ENCODE results near the gene DRG2. TPM values are rescaled to one million over a fixed set of nuclear protein-coding genes. Genes with fewer than 3 reads are reported as not detected.
A peak's percentile ranks its signal among the peaks of the same experiment; 100 is the strongest.

The DRG2 gene
- total and polyA plus RNA-seq, 4 donors = 28.6 to 41.3 (median 35.6) TPM

GRCh38 chr17:18139949-18140348 lies 52.2 kb downstream of the DRG2 start:
- Histone ChIP-seq H3K9ac (ENCODE audit: insufficient read depth in 1 of 2, low read length in 2 of 2) (no peak overlapping the region), H3K4me1 (ENCODE audit: control insufficient read depth in 5 of 5, insufficient read depth in 5 of 5, low read length in 5 of 5) (peaks cover 0 to 6% (median 0%) of the 10 kb centered on the region in 5 donors), H3K27ac (ENCODE audit: low read depth in 1 of 2, low read length in 1 of 2) (no peak overlapping the region), H3K27me3 (ENCODE audit: control insufficient read depth in 3 of 3, insufficient read depth in 3 of 3, low read length in 2 of 3) (peaks cover 0 to 3% (median 0%) of the 10 kb centered on the region in 3 donors), H3K9me3 (ENCODE audit: control insufficient read depth in 4 of 4, insufficient read depth in 3 of 4, low read length in 3 of 4) (no peaks in the 10 kb centered on the region), H3K36me3 (ENCODE audit: control insufficient read depth in 4 of 4, insufficient read depth in 4 of 4, low read length in 4 of 4) (no peaks in the 10 kb centered on the region), H3K4me3 (no peak overlapping the region)
- 70 to 75% methylated on average over 3 of the region's 3 CpGs for WGBS, 2 donors
- TF ChIP-seq, protein P1, sequence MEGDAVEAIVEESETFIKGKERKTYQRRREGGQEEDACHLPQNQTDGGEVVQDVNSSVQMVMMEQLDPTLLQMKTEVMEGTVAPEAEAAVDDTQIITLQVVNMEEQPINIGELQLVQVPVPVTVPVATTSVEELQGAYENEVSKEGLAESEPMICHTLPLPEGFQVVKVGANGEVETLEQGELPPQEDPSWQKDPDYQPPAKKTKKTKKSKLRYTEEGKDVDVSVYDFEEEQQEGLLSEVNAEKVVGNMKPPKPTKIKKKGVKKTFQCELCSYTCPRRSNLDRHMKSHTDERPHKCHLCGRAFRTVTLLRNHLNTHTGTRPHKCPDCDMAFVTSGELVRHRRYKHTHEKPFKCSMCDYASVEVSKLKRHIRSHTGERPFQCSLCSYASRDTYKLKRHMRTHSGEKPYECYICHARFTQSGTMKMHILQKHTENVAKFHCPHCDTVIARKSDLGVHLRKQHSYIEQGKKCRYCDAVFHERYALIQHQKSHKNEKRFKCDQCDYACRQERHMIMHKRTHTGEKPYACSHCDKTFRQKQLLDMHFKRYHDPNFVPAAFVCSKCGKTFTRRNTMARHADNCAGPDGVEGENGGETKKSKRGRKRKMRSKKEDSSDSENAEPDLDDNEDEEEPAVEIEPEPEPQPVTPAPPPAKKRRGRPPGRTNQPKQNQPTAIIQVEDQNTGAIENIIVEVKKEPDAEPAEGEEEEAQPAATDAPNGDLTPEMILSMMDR (IDR thresholded peaks at IDR 0.05; ENCODE audit: control extremely low read depth, extremely low read depth) = no peak
- DNase-seq (no peak), ATAC-seq (ENCODE audit: insufficient read depth, low FRiP score) (no peak)

DNA sequence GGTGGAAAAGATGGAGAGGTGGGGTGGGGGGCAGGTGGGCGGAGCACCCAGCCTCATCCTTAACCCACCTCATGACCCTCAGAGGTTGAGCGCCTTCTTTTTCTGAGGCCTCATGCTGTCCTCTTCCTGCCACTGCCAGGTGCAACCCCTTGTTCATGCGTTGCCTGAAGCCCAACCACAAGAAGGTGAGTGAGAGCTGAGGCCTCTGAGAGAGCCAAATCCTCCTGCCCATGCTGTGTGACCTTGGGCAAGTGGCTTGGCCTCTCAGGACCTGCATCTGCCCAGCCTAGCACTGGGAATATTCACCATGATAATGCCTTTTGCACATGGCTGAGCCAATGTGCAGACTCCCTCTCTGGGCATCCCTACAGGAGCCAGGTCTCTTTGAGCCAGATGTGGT lies 52.9 kb downstream of the DRG2 start:
- ATAC-seq (ENCODE audit: insufficient read depth, low FRiP score) (no peak), DNase-seq (no peak)
- TF ChIP-seq, protein P1 (IDR thresholded peaks at IDR 0.05; ENCODE audit: control extremely low read depth, extremely low read depth) = no peak
- Histone ChIP-seq H3K27me3 (ENCODE audit: control insufficient read depth in 3 of 3, insufficient read depth in 3 of 3, low read length in 2 of 3) (peaks cover 0 to 3% (median 0%) of the 10 kb centered on the region in 3 donors), H3K27ac (ENCODE audit: low read depth in 1 of 2, low read length in 1 of 2) (no peak overlapping the region), H3K4me3 (no peak overlapping the region), H3K4me1 (ENCODE audit: control insufficient read depth in 5 of 5, insufficient read depth in 5 of 5, low read length in 5 of 5) (peaks cover 0 to 6% (median 0%) of the 10 kb centered on the region in 5 donors), H3K9ac (ENCODE audit: insufficient read depth in 1 of 2, low read length in 2 of 2) (no peak overlapping the region), H3K36me3 (ENCODE audit: control insufficient read depth in 4 of 4, insufficient read depth in 4 of 4, low read length in 4 of 4) (no peaks in the 10 kb centered on the region), H3K9me3 (ENCODE audit: control insufficient read depth in 4 of 4, insufficient read depth in 3 of 4, low read length in 3 of 4) (no peaks in the 10 kb centered on the region)
- WGBS, 2 donors = 86 to 89% methylated on average over 3 of the region's 3 CpGs

DNA sequence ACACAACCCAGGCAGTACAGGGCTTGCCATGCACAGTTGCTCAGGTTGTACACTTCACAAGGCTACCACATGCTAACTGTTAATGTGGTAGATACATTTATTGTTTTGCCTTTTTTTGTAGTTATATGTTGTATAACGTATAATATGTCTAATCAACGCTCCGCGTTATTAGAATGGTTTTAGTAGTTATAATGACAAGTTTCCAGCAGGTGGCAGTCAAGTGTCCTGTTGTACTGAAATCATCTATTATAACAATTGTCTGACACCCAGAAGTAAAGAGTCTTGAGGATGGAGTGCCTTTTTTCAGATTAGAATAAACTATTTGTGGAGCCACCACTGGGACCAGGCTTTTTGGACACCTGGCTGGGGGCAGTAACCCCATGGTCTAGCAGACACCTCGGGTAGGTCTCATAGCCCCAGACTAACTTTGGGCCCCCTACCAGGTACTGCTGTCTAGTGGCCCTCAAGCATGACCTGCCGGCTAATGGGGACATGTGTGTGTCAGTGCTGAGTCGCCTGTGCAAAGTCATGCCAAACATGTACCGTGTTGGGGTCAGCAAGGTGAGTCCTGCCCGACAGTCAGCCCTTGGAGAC lies 53.6 kb downstream of the DRG2 start:
- Histone ChIP-seq H3K36me3 (ENCODE audit: control insufficient read depth in 4 of 4, insufficient read depth in 4 of 4, low read length in 4 of 4) (no peaks in the 10 kb centered on the region), H3K4me3 (no peak overlapping the region), H3K9me3 (ENCODE audit: control insufficient read depth in 4 of 4, insufficient read depth in 3 of 4, low read length in 3 of 4) (no peaks in the 10 kb centered on the region), H3K27me3 (ENCODE audit: control insufficient read depth in 3 of 3, insufficient read depth in 3 of 3, low read length in 2 of 3) (peaks cover 0 to 3% (median 0%) of the 10 kb centered on the region in 3 donors), H3K9ac (ENCODE audit: insufficient read depth in 1 of 2, low read length in 2 of 2) (no peak overlapping the region), H3K27ac (ENCODE audit: low read depth in 1 of 2, low read length in 1 of 2) (no peak overlapping the region), H3K4me1 (ENCODE audit: control insufficient read depth in 5 of 5, insufficient read depth in 5 of 5, low read length in 5 of 5) (peaks cover 0 to 6% (median 0%) of the 10 kb centered on the region in 5 donors)
- DNase-seq (peak in 2 of 3 donors; percentile 72 to 74), ATAC-seq (ENCODE audit: insufficient read depth, low FRiP score) (peak; percentile 49)
- WGBS, 2 donors = 32 to 34% methylated on average over 9 of the region's 9 CpGs
- TF ChIP-seq, protein P1 (IDR thresholded peaks at IDR 0.05; ENCODE audit: control extremely low read depth, extremely low read depth) = peak; percentile 45

- WGBS, 2 donors = 93 to 100% methylated on average over 3 of the region's 3 CpGs
- ATAC-seq (ENCODE audit: insufficient read depth, low FRiP score) = no peak
These were observed 54.7 kb downstream of the DRG2 start for GRCh38 chr17:18142417-18142816.

More at GRCh38 chr17:18142417-18142816, 54.7 kb downstream of the DRG2 start:
- Histone ChIP-seq H3K9me3 (ENCODE audit: control insufficient read depth in 4 of 4, insufficient read depth in 3 of 4, low read length in 3 of 4) (no peaks in the 10 kb centered on the region), H3K36me3 (ENCODE audit: control insufficient read depth in 4 of 4, insufficient read depth in 4 of 4, low read length in 4 of 4) (no peaks in the 10 kb centered on the region), H3K27ac (ENCODE audit: low read depth in 1 of 2, low read length in 1 of 2) (no peak overlapping the region), H3K9ac (ENCODE audit: insufficient read depth in 1 of 2, low read length in 2 of 2) (no peak overlapping the region), H3K4me3 (no peak overlapping the region), H3K4me1 (ENCODE audit: control insufficient read depth in 5 of 5, insufficient read depth in 5 of 5, low read length in 5 of 5) (peaks cover 0 to 6% (median 0%) of the 10 kb centered on the region in 5 donors), H3K27me3 (ENCODE audit: control insufficient read depth in 3 of 3, insufficient read depth in 3 of 3, low read length in 2 of 3) (peaks cover 0 to 3% (median 0%) of the 10 kb centered on the region in 3 donors)
- TF ChIP-seq, protein P1 (IDR thresholded peaks at IDR 0.05; ENCODE audit: control extremely low read depth, extremely low read depth) = no peak
- DNase-seq = no peak
